Measurements from ENCODE around the gene GPRC5C.

DNA sequence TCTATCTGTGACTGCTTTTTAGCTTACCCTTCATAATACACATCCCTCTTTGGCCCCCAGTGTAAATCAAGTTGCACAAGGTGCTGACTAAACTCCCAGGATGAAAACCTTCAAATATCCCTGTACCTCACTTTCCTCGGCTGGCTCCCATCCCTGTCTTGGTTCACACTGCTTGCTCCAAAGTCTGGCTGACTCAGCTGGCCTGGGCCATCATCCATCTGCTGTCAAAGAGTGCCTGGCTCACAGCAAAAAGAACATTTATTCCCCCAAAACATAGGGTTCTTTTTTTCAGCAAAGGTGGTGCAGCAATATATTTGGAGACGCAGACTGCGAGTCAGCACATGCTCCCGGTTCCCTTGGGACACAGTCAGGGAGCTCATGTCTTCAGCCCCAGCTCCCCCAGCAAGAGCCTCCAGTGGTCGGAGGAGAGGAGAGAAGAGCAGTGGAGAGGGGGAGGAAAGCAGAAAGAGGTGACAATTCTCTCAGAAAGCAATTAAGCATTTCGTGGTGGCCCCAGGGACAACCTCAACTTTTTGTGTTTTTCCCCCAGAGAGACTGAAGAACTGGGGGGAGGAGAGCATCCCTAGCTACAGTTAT, 38.4 kb upstream of the GPRC5C start:
- TF ChIP-seq, protein P1, sequence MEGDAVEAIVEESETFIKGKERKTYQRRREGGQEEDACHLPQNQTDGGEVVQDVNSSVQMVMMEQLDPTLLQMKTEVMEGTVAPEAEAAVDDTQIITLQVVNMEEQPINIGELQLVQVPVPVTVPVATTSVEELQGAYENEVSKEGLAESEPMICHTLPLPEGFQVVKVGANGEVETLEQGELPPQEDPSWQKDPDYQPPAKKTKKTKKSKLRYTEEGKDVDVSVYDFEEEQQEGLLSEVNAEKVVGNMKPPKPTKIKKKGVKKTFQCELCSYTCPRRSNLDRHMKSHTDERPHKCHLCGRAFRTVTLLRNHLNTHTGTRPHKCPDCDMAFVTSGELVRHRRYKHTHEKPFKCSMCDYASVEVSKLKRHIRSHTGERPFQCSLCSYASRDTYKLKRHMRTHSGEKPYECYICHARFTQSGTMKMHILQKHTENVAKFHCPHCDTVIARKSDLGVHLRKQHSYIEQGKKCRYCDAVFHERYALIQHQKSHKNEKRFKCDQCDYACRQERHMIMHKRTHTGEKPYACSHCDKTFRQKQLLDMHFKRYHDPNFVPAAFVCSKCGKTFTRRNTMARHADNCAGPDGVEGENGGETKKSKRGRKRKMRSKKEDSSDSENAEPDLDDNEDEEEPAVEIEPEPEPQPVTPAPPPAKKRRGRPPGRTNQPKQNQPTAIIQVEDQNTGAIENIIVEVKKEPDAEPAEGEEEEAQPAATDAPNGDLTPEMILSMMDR (IDR thresholded peaks at IDR 0.05): no peak
- TF ChIP-seq POLR2AphosphoS5 (IDR thresholded peaks at IDR 0.05): no peak
- TF ChIP-seq POLR2A (IDR thresholded peaks at IDR 0.05): no peak
